ENCODE results near the gene TTC7B. TPM values are rescaled to one million over a fixed set of nuclear protein-coding genes. Genes with fewer than 3 reads are reported as not detected.

TTC7B gene
- total and polyA plus RNA-seq, 9 of the 15 experiments (the other 6 are each of a cell fraction or from before 2014, with no cell fraction given), result 2.2 to 77.2 (median 36.7) TPM

- TF ChIP-seq NR0B1 (IDR thresholded peaks at IDR 0.05; ENCODE audit: partially characterized antibody) (no peak), ZC3H8 (IDR thresholded peaks at IDR 0.05) (no peak), ZNF274 (IDR thresholded peaks at IDR 0.05; ENCODE audit: borderline replicate concordance, low read depth, low read length) (no peak), ZNF140 (CRISPR knock-in tag; IDR thresholded peaks at IDR 0.05) (no peak)
These were observed 160.4 kb downstream of the TTC7B start (continued) for GRCh38 chr14:90655829-90656228.

- Histone ChIP-seq H3K79me2 (ENCODE audit: control insufficient read depth, insufficient read depth, low read length) (no peaks in the 10 kb centered on the region), H3K4me1 (replicated peaks in 1 of 2; ENCODE audit: control insufficient read depth in 2 of 2, insufficient read depth in 2 of 2, low read length in 2 of 2) (peaks cover 11 to 15% of the 10 kb centered on the region in 2 experiments; a peak in 4 of 5 replicates), H3K9me3 (replicated peaks; ENCODE audit: control insufficient read depth, insufficient read depth, low read depth, low read length) (no peaks in the 10 kb centered on the region), H3K36me3 (ENCODE audit: control insufficient read depth, insufficient read depth, low read length) (peaks cover 41% of the 10 kb centered on the region; the same call in 2 of the 3 replicates), H3K4me3 (no peak overlapping the region), H3K27me3 (ENCODE audit: control insufficient read depth in 2 of 2, insufficient read depth in 2 of 2, low read length in 2 of 2) (no peaks in the 10 kb centered on the region), H2AFZ (ENCODE audit: low read depth, low read length) (no peak overlapping the region), H3K4me2 (ENCODE audit: insufficient read depth, low read length) (no peak overlapping the region), H3K27ac (ENCODE audit: extremely low read depth, low read depth, low read length) (no peak overlapping the region), H3K9ac (ENCODE audit: insufficient read depth in 1 of 2, low read depth in 2 of 2, low read length in 2 of 2) (no peak overlapping the region), H4K20me1 (replicated peaks; ENCODE audit: control insufficient read depth, insufficient read depth, low read length) (no peaks in the 10 kb centered on the region), H3K9me1 (ENCODE audit: control insufficient read depth, insufficient read depth, low read length) (no peaks in the 10 kb centered on the region)
- FAIRE-seq (no peak), DNase-seq (ENCODE audit: extremely low read depth in 1 of 4, low spot score in 3 of 4) (no peak), ATAC-seq (no peak)
- POLR2A ChIA-PET, result no interaction called here
- CTCF ChIA-PET (ENCODE audit: low intra/inter-chr PET ratio), result no interaction called here
- no TSS peak for BruUV-seq (replicated peaks)
- no peak for TF ChIP-seq HNRNPH1 (optimal IDR thresholded peaks at IDR 0.05; ENCODE audit: low read depth, low read length)
- TF ChIP-seq ARID3A (IDR thresholded peaks at IDR 0.05; ENCODE audit: borderline replicate concordance, low read depth, low read length), result no peak
- no peak for TF ChIP-seq PKNOX1 (IDR thresholded peaks at IDR 0.05)
- TF ChIP-seq ZNF778 (CRISPR knock-in tag; IDR thresholded peaks at IDR 0.05), result no peak
- peak; percentile 32; the same call in 1 of the 2 replicates for TF ChIP-seq NFE2 (IDR thresholded peaks at IDR 0.05; ENCODE audit: low read depth)
- TF ChIP-seq ZNF316 (IDR thresholded peaks at IDR 0.05), result peak; percentile 54; the same call in 1 of the 2 replicates
- TF ChIP-seq ZNF23 (CRISPR knock-in tag; IDR thresholded peaks at IDR 0.05), result no peak
- TF ChIP-seq MAFG (tag; conservative IDR thresholded peaks at IDR 0.05), result peak; percentile 61
- no peak for TF ChIP-seq HCFC1 (IDR thresholded peaks at IDR 0.05; ENCODE audit: low read depth, low read length)
- TF ChIP-seq AFF1 (IDR thresholded peaks at IDR 0.05; ENCODE audit: low read depth in 1 of 2, partially characterized antibody in 2 of 2), result no peak
- intact Hi-C loops (cut with micrococcal nuclease) (no loop called here), in situ Hi-C loops (cut with MboI) (no loop called here)
- 74% methylated on average over 5 of the region's 8 CpGs for WGBS (ENCODE audit: insufficient coverage, low coverage, missing lambda C conversion rate)
These were observed 161.4 kb downstream of the TTC7B start for GRCh38 chr14:90654831-90655276.

Measured in K562 (cell line).